ENCODE results near the gene DGKI.

DNA sequence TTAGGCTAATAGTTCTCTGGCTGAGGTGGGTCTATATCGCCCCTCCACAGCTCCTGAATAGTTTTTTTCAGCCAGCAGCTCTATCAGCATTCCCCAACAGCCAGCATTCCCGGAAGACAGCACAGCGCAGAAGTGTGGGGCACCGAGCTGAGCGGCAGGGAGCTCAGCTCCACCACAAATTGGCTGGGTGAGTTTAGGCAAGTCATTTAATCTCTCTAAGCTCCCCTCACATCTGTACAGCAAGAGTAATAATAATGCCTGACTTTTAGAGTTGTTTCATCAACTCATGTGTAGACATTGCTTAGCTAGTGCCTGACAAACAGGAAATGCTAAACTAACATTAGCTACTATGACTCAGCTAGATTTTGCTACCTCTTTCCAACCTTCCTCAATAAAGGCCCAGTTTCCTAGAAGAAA is 255.3 kb downstream of the DGKI start:
- TF ChIP-seq EP300 (IDR thresholded peaks at IDR 0.05) (no peak), POLR2A (IDR thresholded peaks at IDR 0.05) (no peak)
- TF ChIP-seq, protein P1, sequence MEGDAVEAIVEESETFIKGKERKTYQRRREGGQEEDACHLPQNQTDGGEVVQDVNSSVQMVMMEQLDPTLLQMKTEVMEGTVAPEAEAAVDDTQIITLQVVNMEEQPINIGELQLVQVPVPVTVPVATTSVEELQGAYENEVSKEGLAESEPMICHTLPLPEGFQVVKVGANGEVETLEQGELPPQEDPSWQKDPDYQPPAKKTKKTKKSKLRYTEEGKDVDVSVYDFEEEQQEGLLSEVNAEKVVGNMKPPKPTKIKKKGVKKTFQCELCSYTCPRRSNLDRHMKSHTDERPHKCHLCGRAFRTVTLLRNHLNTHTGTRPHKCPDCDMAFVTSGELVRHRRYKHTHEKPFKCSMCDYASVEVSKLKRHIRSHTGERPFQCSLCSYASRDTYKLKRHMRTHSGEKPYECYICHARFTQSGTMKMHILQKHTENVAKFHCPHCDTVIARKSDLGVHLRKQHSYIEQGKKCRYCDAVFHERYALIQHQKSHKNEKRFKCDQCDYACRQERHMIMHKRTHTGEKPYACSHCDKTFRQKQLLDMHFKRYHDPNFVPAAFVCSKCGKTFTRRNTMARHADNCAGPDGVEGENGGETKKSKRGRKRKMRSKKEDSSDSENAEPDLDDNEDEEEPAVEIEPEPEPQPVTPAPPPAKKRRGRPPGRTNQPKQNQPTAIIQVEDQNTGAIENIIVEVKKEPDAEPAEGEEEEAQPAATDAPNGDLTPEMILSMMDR (IDR thresholded peaks at IDR 0.05): no peak

All from suprapubic skin (tissue), 3 donors.